Measurements from ENCODE around the gene NTN5.
A peak's percentile ranks its signal among the peaks of the same experiment; 100 is the strongest.

The NTN5 gene

DNA sequence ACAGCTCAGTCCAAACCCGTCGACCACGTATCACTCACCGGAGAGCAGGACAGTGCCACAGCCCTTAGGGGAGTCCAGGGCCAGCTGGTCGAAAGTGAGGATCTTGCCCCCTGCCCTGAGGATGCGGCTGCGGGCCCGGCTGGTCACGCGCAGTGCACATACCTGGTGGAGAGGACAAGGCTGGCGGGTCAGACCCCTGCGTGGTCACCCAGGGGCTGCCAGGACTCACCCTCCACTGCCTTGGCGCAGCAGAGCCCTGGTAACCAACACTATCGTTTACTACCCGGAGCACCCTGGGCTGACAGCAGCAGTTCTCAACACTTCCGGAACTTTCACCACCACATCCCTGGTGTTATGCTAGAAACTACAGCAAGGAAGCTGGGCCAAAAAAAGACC, 56.8 kb downstream of the NTN5 start:
- Mint-ChIP-seq H3K27me3 (no peaks in the 10 kb centered on the region), H3K4me3 (peak overlapping the region; percentile 93), H3K4me1 (peaks cover 45% of the 10 kb centered on the region), H3K36me3 (ENCODE audit: insufficient read depth) (peaks cover 28% of the 10 kb centered on the region), H3K27ac (ENCODE audit: low read depth) (peak overlapping the region; percentile 88), H3K9me3 (no peaks in the 10 kb centered on the region)
- ATAC-seq (replicated peaks; ENCODE audit: extremely low read depth, poor library complexity, severe bottlenecking) (no peak), DNase-seq (ENCODE audit: low spot score in 2 of 2) (no peak)

DNA sequence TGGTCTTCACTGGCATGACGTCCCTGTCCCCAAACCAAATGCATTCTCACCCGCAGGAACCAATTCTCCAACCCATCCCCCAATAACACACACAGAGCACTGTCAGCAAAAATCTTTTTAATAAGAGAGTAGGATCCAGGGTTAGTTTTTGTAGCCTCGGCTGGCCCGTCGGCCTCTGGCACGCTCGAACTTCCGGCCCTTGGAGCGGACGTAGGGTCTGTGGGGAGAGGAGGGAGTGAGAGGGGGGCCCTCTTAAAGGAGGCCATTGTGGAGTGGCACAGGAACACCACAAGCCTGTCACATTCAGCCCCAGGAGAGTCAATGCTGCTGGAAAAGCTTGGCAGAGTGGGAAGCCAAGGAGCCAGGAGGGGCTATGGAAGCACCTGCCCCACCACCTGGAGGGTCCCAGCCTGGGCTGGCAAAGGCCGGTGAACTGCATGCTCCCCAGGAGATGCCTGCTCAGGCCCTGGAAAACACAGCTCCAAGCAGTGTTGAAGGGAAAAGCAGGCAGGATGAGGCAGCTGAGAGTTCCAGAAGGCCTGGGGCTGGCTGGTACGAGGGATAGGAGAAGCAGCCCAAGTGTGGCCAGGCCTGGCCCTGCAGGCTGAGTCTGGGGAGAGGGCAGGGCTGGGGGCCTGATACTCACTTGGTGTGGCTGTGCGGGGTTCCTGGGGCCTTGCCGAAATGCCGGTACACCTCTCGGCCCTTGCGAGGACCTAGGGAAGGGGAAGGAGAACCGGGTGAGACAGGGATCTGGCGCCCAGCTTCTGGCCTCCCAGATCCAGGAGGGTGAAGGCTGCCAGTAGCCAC, 57.4 kb downstream of the NTN5 start:
- peaks cover 45% of the 10 kb centered on the region for H3K4me1 Mint-ChIP-seq
- no peaks in the 10 kb centered on the region for H3K27me3 Mint-ChIP-seq
- no peak for ATAC-seq (replicated peaks; ENCODE audit: extremely low read depth, poor library complexity, severe bottlenecking)
- DNase-seq (ENCODE audit: low spot score in 2 of 2): no peak
- H3K36me3 Mint-ChIP-seq (ENCODE audit: insufficient read depth): peaks cover 27% of the 10 kb centered on the region
- peak overlapping the region; percentile 18 for H3K4me3 Mint-ChIP-seq
- no peaks in the 10 kb centered on the region for H3K9me3 Mint-ChIP-seq
- H3K27ac Mint-ChIP-seq (ENCODE audit: low read depth): no peak overlapping the region

- H3K9me3 Mint-ChIP-seq: no peaks in the 10 kb centered on the region
- peak within 1 kb of the TSS; percentile 18 for H3K4me3 Mint-ChIP-seq
- no peaks in the 10 kb centered on the region for H3K27me3 Mint-ChIP-seq
- no peak for ATAC-seq (replicated peaks; ENCODE audit: extremely low read depth, poor library complexity, severe bottlenecking)
- peak within 1 kb of the TSS; percentile 91 for H3K27ac Mint-ChIP-seq (ENCODE audit: low read depth)
- H3K36me3 Mint-ChIP-seq (ENCODE audit: insufficient read depth): peaks cover 25% of the 10 kb centered on the region
- no peak for DNase-seq (ENCODE audit: low spot score in 2 of 2)
- peaks cover 38% of the 10 kb centered on the region for H3K4me1 Mint-ChIP-seq
These were observed 58.2 kb downstream of the NTN5 start, which contains the start of gene FAM83E for GRCh38 chr19:48614436-48615230. TSS of gene FAM83E (minus strand) at chr19:48615076. CDS start at chr19:48613372, 1,704 bp downstream.

DNA sequence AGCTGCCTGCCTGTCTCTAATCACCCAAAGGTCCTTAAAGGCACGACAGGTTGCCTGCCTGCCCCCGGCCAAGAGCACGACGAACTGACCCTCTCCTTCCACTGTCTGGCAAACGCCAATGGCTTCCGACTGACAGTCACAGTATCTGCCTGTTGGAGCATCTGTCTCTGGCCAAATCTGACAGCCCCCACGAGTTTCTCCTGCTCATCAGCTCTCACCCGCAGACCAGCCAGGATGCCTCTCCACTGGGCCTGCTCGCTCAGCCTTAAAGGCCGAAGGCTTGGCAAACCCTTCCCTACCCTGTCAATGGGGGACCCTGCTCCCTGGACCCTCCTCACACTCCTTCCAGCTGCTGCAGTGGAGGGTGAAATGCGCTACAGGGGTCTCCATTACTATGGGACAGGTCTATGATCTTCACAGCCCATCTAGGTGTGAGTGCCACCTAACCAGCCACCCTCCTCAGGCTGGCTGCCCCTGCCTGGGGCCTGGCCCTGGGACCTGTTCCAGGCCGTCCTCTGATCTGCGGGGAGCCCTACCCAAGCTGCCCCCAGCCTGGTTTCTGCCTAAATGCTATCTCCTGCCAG, 58.9 kb downstream of the NTN5 start:
- no peaks in the 10 kb centered on the region for H3K9me3 Mint-ChIP-seq
- no peaks in the 10 kb centered on the region for H3K27me3 Mint-ChIP-seq
- H3K36me3 Mint-ChIP-seq (ENCODE audit: insufficient read depth): peaks cover 19% of the 10 kb centered on the region
- peak overlapping the region; percentile 91 for H3K27ac Mint-ChIP-seq (ENCODE audit: low read depth)
- DNase-seq (ENCODE audit: low spot score in 2 of 2) (no peak), ATAC-seq (replicated peaks; ENCODE audit: extremely low read depth, poor library complexity, severe bottlenecking) (no peak)
- peaks cover 36% of the 10 kb centered on the region for H3K4me1 Mint-ChIP-seq
- H3K4me3 Mint-ChIP-seq: no peak overlapping the region

DNA sequence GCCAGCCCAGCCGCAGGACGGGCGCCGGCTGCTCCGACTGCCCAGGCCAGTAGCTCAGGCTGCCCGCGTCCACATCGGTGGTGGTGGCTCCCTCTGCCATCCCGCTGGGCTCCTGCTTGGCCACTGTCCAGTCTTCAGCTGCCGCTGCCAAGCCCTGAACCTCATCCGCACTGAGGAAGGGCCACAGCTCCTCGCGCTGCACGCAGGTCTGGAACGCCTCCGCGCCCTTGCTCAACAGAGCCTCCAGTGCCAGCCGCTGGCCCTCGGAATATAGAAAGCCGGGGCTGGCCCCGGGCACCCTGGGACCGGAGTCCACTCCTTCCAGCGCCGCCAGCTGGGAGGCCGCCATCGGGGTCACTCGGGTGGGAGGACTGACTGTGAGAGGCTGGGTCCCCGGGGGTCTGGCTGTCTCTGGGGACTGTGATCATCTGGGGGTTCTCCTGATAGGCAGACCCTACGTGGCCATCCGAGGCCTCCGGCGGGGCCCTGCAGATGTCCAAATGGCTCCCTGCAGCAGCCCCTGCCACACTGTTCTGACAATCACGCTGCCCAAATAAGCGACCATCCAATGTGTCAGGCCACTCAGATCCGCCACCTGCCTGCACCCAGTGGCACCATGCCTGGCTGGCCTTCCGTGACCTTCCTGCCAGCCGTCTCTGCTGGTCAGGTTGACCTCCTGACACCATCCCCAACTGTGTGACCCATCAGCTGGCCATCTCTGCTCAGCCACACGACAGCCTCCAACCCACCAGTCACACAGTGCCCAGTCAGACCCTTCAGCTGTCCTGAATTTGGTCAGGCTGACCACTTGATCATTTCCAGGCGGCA, 59.6 kb downstream of the NTN5 start:
- Mint-ChIP-seq H3K4me3 (no peak overlapping the region), H3K9me3 (no peaks in the 10 kb centered on the region)

GRCh38 chr19:48611872-48612271, 60.9 kb downstream of the NTN5 start:
- Mint-ChIP-seq H3K4me1 (peaks cover 21% of the 10 kb centered on the region), H3K4me3 (no peak overlapping the region), H3K36me3 (ENCODE audit: insufficient read depth) (peaks cover 10% of the 10 kb centered on the region), H3K27ac (ENCODE audit: low read depth) (peak overlapping the region; percentile 57), H3K9me3 (no peaks in the 10 kb centered on the region), H3K27me3 (no peaks in the 10 kb centered on the region)
- DNase-seq (ENCODE audit: low spot score in 2 of 2) (no peak), ATAC-seq (replicated peaks; ENCODE audit: extremely low read depth, poor library complexity, severe bottlenecking) (no peak)

More for the DNA sequence above, 59.6 kb downstream of the NTN5 start:
- H3K4me1 Mint-ChIP-seq: peaks cover 33% of the 10 kb centered on the region
- no peaks in the 10 kb centered on the region for H3K27me3 Mint-ChIP-seq
- ATAC-seq (replicated peaks; ENCODE audit: extremely low read depth, poor library complexity, severe bottlenecking) (no peak), DNase-seq (ENCODE audit: low spot score in 2 of 2) (no peak)
- peak overlapping the region; percentile 91 for H3K27ac Mint-ChIP-seq (ENCODE audit: low read depth)
- H3K36me3 Mint-ChIP-seq (ENCODE audit: insufficient read depth): peaks cover 14% of the 10 kb centered on the region

Data from central memory CD8-positive, alpha-beta T cell (primary cell).